ENCODE results near the gene POU1F1. TPM values are rescaled to one million over a fixed set of nuclear protein-coding genes. Genes with fewer than 3 reads are reported as not detected.

The POU1F1 gene
- total RNA-seq, 1 experiment from 2014 or later, result not detected

DNA sequence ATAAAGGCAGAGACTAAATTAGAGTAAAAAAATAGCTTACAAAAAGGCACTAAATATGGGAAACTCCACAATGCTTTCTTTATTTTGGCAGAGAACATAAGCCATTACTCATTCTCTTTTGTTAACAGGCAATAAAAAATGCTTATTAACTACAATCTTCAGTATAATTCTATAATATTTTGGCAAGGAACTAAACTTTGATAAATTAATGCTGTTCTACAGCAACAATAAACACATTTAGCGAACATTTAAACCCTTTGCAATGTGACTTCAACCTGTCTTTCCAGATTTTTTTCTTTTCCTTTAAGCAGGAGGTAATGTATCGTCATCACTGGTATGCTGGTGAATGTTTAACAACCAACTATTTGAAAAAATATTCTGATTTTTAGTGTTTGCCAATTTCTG, 42.2 kb upstream of the POU1F1 start:
- no peak for ATAC-seq

More for the DNA sequence above, 42.2 kb upstream of the POU1F1 start:
- Mint-ChIP-seq H3K27me3 (ENCODE audit: low read depth) (no peaks in the 10 kb centered on the region), H3K9me3 (peaks cover 25% of the 10 kb centered on the region), H3K4me3 (no peak overlapping the region), H3K27ac (no peak overlapping the region), H3K4me1 (peaks cover 7% of the 10 kb centered on the region), H3K36me3 (no peaks in the 10 kb centered on the region)
- no peak for DNase-seq (ENCODE audit: low spot score)
- ChIA-PET POLR2A (no interaction called here), CTCF (no interaction called here)
- TF ChIP-seq PRRX2 (CRISPR knock-in tag; IDR thresholded peaks at IDR 0.05) (no peak), SP1 (CRISPR knock-in tag; conservative IDR thresholded peaks at IDR 0.05) (no peak), SMAD3 (CRISPR knock-in tag; IDR thresholded peaks at IDR 0.05; ENCODE audit: borderline replicate concordance) (no peak), STAT6 (CRISPR knock-in tag; conservative IDR thresholded peaks at IDR 0.05; ENCODE audit: low read depth) (no peak), ERG (CRISPR knock-in tag; IDR thresholded peaks at IDR 0.05) (no peak), TCF7 (CRISPR knock-in tag; IDR thresholded peaks at IDR 0.05; ENCODE audit: low read depth) (no peak), GABPB1 (CRISPR knock-in tag; IDR thresholded peaks at IDR 0.05) (no peak), NFATC4 (CRISPR knock-in tag; IDR thresholded peaks at IDR 0.05) (no peak), ZMAT4 (CRISPR knock-in tag; IDR thresholded peaks at IDR 0.05) (no peak), NR3C1 (CRISPR knock-in tag; conservative IDR thresholded peaks at IDR 0.05; ENCODE audit: low read depth) (no peak), GTF2I (CRISPR knock-in tag; conservative IDR thresholded peaks at IDR 0.05) (no peak), ZNF423 (CRISPR knock-in tag; IDR thresholded peaks at IDR 0.05) (no peak)
- TF ChIP-seq, protein P1, sequence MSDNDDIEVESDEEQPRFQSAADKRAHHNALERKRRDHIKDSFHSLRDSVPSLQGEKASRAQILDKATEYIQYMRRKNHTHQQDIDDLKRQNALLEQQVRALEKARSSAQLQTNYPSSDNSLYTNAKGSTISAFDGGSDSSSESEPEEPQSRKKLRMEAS (CRISPR knock-in tag; IDR thresholded peaks at IDR 0.05), result no peak
- TF ChIP-seq, protein P2, sequence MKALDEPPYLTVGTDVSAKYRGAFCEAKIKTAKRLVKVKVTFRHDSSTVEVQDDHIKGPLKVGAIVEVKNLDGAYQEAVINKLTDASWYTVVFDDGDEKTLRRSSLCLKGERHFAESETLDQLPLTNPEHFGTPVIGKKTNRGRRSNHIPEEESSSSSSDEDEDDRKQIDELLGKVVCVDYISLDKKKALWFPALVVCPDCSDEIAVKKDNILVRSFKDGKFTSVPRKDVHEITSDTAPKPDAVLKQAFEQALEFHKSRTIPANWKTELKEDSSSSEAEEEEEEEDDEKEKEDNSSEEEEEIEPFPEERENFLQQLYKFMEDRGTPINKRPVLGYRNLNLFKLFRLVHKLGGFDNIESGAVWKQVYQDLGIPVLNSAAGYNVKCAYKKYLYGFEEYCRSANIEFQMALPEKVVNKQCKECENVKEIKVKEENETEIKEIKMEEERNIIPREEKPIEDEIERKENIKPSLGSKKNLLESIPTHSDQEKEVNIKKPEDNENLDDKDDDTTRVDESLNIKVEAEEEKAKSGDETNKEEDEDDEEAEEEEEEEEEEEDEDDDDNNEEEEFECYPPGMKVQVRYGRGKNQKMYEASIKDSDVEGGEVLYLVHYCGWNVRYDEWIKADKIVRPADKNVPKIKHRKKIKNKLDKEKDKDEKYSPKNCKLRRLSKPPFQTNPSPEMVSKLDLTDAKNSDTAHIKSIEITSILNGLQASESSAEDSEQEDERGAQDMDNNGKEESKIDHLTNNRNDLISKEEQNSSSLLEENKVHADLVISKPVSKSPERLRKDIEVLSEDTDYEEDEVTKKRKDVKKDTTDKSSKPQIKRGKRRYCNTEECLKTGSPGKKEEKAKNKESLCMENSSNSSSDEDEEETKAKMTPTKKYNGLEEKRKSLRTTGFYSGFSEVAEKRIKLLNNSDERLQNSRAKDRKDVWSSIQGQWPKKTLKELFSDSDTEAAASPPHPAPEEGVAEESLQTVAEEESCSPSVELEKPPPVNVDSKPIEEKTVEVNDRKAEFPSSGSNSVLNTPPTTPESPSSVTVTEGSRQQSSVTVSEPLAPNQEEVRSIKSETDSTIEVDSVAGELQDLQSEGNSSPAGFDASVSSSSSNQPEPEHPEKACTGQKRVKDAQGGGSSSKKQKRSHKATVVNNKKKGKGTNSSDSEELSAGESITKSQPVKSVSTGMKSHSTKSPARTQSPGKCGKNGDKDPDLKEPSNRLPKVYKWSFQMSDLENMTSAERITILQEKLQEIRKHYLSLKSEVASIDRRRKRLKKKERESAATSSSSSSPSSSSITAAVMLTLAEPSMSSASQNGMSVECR (CRISPR knock-in tag; IDR thresholded peaks at IDR 0.05; ENCODE audit: borderline replicate concordance), result no peak
- TF ChIP-seq, protein P3, sequence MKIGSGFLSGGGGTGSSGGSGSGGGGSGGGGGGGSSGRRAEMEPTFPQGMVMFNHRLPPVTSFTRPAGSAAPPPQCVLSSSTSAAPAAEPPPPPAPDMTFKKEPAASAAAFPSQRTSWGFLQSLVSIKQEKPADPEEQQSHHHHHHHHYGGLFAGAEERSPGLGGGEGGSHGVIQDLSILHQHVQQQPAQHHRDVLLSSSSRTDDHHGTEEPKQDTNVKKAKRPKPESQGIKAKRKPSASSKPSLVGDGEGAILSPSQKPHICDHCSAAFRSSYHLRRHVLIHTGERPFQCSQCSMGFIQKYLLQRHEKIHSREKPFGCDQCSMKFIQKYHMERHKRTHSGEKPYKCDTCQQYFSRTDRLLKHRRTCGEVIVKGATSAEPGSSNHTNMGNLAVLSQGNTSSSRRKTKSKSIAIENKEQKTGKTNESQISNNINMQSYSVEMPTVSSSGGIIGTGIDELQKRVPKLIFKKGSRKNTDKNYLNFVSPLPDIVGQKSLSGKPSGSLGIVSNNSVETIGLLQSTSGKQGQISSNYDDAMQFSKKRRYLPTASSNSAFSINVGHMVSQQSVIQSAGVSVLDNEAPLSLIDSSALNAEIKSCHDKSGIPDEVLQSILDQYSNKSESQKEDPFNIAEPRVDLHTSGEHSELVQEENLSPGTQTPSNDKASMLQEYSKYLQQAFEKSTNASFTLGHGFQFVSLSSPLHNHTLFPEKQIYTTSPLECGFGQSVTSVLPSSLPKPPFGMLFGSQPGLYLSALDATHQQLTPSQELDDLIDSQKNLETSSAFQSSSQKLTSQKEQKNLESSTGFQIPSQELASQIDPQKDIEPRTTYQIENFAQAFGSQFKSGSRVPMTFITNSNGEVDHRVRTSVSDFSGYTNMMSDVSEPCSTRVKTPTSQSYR (CRISPR knock-in tag; IDR thresholded peaks at IDR 0.05), result no peak

All from WTC11 (cell line).